Neural progenitor cell (in vitro differentiated cells): ENCODE measurements around the gene SPIRE1. TPM values are rescaled to one million over a fixed set of nuclear protein-coding genes. Genes with fewer than 3 reads are reported as not detected.

Experiments
- DNase-seq: peaks from one replicate; pipeline ENCODE4 v3.0.0-alpha.2; 2016; ENCODE audit warnings: low spot score
- H2AFZ ChIP-seq: fragments of 200-600 bp; sonication (generic); replicated peaks from 2 replicates; pipeline ENCODE4 v1.6.1; 2016; ENCODE audit warnings: antibody characterized with exemption
- H3F3A ChIP-seq: fragments of 200-600 bp; sonication (generic); 2 replicates; pipeline ENCODE4 v1.6.1; 2016; ENCODE audit warnings: antibody characterized with exemption, low read depth
- H3K27ac ChIP-seq: fragments of 200-600 bp; sonication (generic); 2 replicates; pipeline ENCODE4 v1.5.1; 2016; ENCODE audit warnings: mild to moderate bottlenecking
- H3K27me3 ChIP-seq: fragments of 200-600 bp; sonication (generic); 2 replicates; pipeline ENCODE4 v1.6.1; 2016; ENCODE audit warnings: mild to moderate bottlenecking, moderate library complexity
- H3K36me3 ChIP-seq: fragments of 200-600 bp; sonication (generic); 2 replicates; pipeline ENCODE4 v1.5.1; 2016
- H3K4me1 ChIP-seq: fragments of 200-600 bp; sonication (generic); 2 replicates; pipeline ENCODE4 v1.6.1; 2016; ENCODE audit warnings: mixed run types
- H3K4me2 ChIP-seq: fragments of 200-600 bp; sonication (generic); 2 replicates; pipeline ENCODE4 v1.6.1; 2016
- H3K4me3 ChIP-seq: fragments of 200-600 bp; sonication (generic); 2 replicates; pipeline ENCODE4 v1.5.1; 2016
- H3K79me2 ChIP-seq: fragments of 200-600 bp; sonication (generic); 2 replicates; pipeline ENCODE4 v1.6.1; 2016; ENCODE audit warnings: low read depth
- H3K9ac ChIP-seq: fragments of 200-600 bp; sonication (generic); 2 replicates; pipeline ENCODE4 v1.6.1; 2016
- H3K9me3 ChIP-seq: fragments of 200-600 bp; sonication (generic); 2 replicates; pipeline ENCODE4 v1.5.1; 2016; ENCODE audit warnings: low read depth
- H4K20me1 ChIP-seq: fragments of 200-600 bp; sonication (generic); 2 replicates; pipeline ENCODE4 v1.6.1; 2016; ENCODE audit warnings: low read depth
- H3K27ac Mint-ChIP-seq: 3 replicates; pipeline ENCODE4 v1.8.0; 2021; ENCODE audit warnings: mixed read lengths
- H3K27me3 Mint-ChIP-seq: 2 replicates; pipeline ENCODE4 v1.8.0; 2022; ENCODE audit warnings: low read depth, mild to moderate bottlenecking, inconsistent platforms, moderate library complexity, mixed read lengths; ENCODE audit not compliant: insufficient read depth
- H3K36me3 Mint-ChIP-seq: 3 replicates; pipeline ENCODE4 v1.8.0; 2021; ENCODE audit warnings: mixed read lengths
- H3K4me1 Mint-ChIP-seq: 3 replicates; pipeline ENCODE4 v1.8.0; 2021; ENCODE audit warnings: mixed read lengths
- H3K4me3 Mint-ChIP-seq: 3 replicates; pipeline ENCODE4 v1.8.0; 2021; ENCODE audit warnings: mild to moderate bottlenecking, moderate library complexity, mixed read lengths
- H3K9me3 Mint-ChIP-seq: 3 replicates; pipeline ENCODE4 v1.8.0; 2020; ENCODE audit warnings: mixed read lengths
- CTCF ChIP-seq: fragments of 200-600 bp; sonication (generic); IDR thresholded peaks from 2 replicates; pipeline ENCODE4 v1.5.1; 2017; ENCODE audit warnings: antibody characterized with exemption, mild to moderate bottlenecking
- EZH2 ChIP-seq: fragments of 200-600 bp; sonication (generic); IDR thresholded peaks from 2 replicates; pipeline ENCODE4 v1.6.1; 2017; ENCODE audit warnings: antibody characterized with exemption, mild to moderate bottlenecking, moderate library complexity
- EZH2phosphoT487 ChIP-seq: fragments of 200-600 bp; sonication (generic); IDR thresholded peaks from 2 replicates; pipeline ENCODE4 v1.6.1; 2017; ENCODE audit warnings: antibody characterized with exemption
- total RNA-seq: library from RNA; depleted of rRNA; stranded (reverse); fragments of >200 nt; gene quantifications from 2 replicates; pipeline ENCODE4 v1.2.3, GENCODE V29; 2015; ENCODE audit warnings: low replicate concordance

SPIRE1 gene
- total RNA-seq, 1 donor from 2014 or later: 18.4 TPM

DNA sequence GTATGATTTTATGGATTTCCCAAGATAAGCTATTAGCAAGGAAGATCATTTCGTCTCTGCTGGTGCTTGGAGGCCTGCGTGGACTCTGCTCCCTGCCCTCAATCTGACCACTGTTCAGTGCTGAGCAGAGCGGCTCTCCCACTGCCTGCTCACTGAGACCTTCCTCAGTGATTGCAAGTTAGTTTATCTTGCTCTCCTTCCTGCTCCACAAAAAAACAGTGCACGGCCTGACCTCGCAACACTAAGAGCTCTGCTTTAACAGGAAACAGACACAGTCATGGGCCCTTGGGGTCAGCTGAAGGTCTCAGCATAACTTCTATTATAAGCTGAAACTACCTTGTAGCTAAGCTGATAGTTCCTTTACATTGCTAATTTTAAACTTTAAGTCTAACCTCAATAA, 197.0 kb downstream of the SPIRE1 start:
- Mint-ChIP-seq H3K27ac (no peak overlapping the region), H3K4me3 (no peak overlapping the region), H3K36me3 (peaks cover 26% of the 10 kb centered on the region), H3K4me1 (peaks cover 15% of the 10 kb centered on the region), H3K9me3 (no peaks in the 10 kb centered on the region), H3K27me3 (peaks cover 2% of the 10 kb centered on the region)
- Histone ChIP-seq H3K27ac (no peak overlapping the region), H3K9ac (no peak overlapping the region), H3F3A (peaks cover 3% of the 10 kb centered on the region), H3K9me3 (no peaks in the 10 kb centered on the region), H3K4me3 (no peak overlapping the region), H2AFZ (no peak overlapping the region), H3K4me2 (no peak overlapping the region), H3K4me1 (no peaks in the 10 kb centered on the region), H3K36me3 (no peaks in the 10 kb centered on the region), H3K79me2 (no peaks in the 10 kb centered on the region), H4K20me1 (no peaks in the 10 kb centered on the region), H3K27me3 (no peaks in the 10 kb centered on the region)
- no peak for DNase-seq
- TF ChIP-seq EZH2phosphoT487: no peak
- TF ChIP-seq CTCF: no peak
- no peak for TF ChIP-seq EZH2

DNA sequence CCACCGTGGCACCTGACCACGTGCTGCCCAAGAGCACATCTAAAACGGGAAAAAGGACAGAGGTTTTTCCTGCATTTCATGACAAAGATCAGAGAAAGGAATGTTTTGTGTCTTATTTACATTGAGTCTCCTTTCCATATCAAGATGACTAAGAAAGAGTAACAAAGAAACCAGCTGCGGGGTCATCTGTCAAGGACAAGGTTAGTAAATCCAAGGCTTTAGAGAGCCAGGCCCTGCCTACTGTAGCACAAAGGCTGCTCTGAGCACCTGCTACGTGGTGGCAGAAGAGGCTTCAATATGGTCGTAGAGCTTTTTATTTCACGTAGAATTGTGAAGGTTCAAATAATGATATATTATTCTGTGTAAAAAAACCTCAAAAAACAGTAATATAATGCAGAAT, 199.1 kb downstream of the SPIRE1 start:
- H3K9me3 Mint-ChIP-seq: peaks cover 2% of the 10 kb centered on the region
- no peak for TF ChIP-seq CTCF
- TF ChIP-seq EZH2: no peak
- TF ChIP-seq EZH2phosphoT487: no peak
- no peak overlapping the region for H3K27ac ChIP-seq
- no peaks in the 10 kb centered on the region for H3K36me3 ChIP-seq
- H3K36me3 Mint-ChIP-seq: peaks cover 32% of the 10 kb centered on the region
- no peaks in the 10 kb centered on the region for H3K27me3 ChIP-seq
- H3K4me1 ChIP-seq: no peaks in the 10 kb centered on the region
- H3K9me3 ChIP-seq: no peaks in the 10 kb centered on the region
- no peak overlapping the region for H3K4me3 Mint-ChIP-seq
- peaks cover 3% of the 10 kb centered on the region for H3F3A ChIP-seq
- H3K4me3 ChIP-seq: no peak overlapping the region
- H3K27me3 Mint-ChIP-seq: peaks cover 2% of the 10 kb centered on the region
- H3K9ac ChIP-seq: no peak overlapping the region
- H2AFZ ChIP-seq: no peak overlapping the region
- no peak for DNase-seq
- H3K79me2 ChIP-seq: no peaks in the 10 kb centered on the region
- H3K4me1 Mint-ChIP-seq: peaks cover 27% of the 10 kb centered on the region
- H4K20me1 ChIP-seq: no peaks in the 10 kb centered on the region
- H3K4me2 ChIP-seq: no peak overlapping the region
- peak overlapping the region; percentile 58 for H3K27ac Mint-ChIP-seq

GRCh38 chr18:12456441-12456840, 201.5 kb downstream of the SPIRE1 start:
- H3K36me3 Mint-ChIP-seq: peaks cover 38% of the 10 kb centered on the region
- H3K4me1 Mint-ChIP-seq: peaks cover 30% of the 10 kb centered on the region
- H4K20me1 ChIP-seq: no peaks in the 10 kb centered on the region
- no peak overlapping the region for H3K4me3 Mint-ChIP-seq
- H3K27me3 Mint-ChIP-seq: peaks cover 2% of the 10 kb centered on the region
- peaks cover 2% of the 10 kb centered on the region for H3K9me3 Mint-ChIP-seq
- no peak overlapping the region for H3K27ac Mint-ChIP-seq
- no peak overlapping the region for H3K9ac ChIP-seq
- H3K79me2 ChIP-seq: no peaks in the 10 kb centered on the region
- no peaks in the 10 kb centered on the region for H3K36me3 ChIP-seq
- H3K4me3 ChIP-seq: no peak overlapping the region
- no peak overlapping the region for H2AFZ ChIP-seq
- no peak for TF ChIP-seq CTCF
- no peak for TF ChIP-seq EZH2
- TF ChIP-seq EZH2phosphoT487: no peak
- no peaks in the 10 kb centered on the region for H3K4me1 ChIP-seq
- H3K27me3 ChIP-seq: no peaks in the 10 kb centered on the region
- H3K4me2 ChIP-seq: no peak overlapping the region
- peaks cover 3% of the 10 kb centered on the region for H3F3A ChIP-seq
- no peak overlapping the region for H3K27ac ChIP-seq
- H3K9me3 ChIP-seq: no peaks in the 10 kb centered on the region
- DNase-seq: no peak

- no peaks in the 10 kb centered on the region for H3K79me2 ChIP-seq
- H3K27ac ChIP-seq: no peak overlapping the region
- H3K4me3 ChIP-seq: no peak overlapping the region
- TF ChIP-seq CTCF (no peak), EZH2phosphoT487 (no peak), EZH2 (no peak)
- no peaks in the 10 kb centered on the region for H3K4me1 ChIP-seq
- no peak for DNase-seq
- no peak overlapping the region for H2AFZ ChIP-seq
- Mint-ChIP-seq H3K27me3 (peaks cover 2% of the 10 kb centered on the region), H3K4me3 (no peak overlapping the region), H3K27ac (peak overlapping the region; percentile 90), H3K4me1 (peaks cover 33% of the 10 kb centered on the region), H3K36me3 (peaks cover 43% of the 10 kb centered on the region), H3K9me3 (peaks cover 2% of the 10 kb centered on the region)
- no peak overlapping the region for H3K9ac ChIP-seq
- H3K36me3 ChIP-seq: no peaks in the 10 kb centered on the region
- no peak overlapping the region for H3K4me2 ChIP-seq
- H3K9me3 ChIP-seq: no peaks in the 10 kb centered on the region
- H3F3A ChIP-seq: no peaks in the 10 kb centered on the region
- no peaks in the 10 kb centered on the region for H3K27me3 ChIP-seq
- H4K20me1 ChIP-seq: no peaks in the 10 kb centered on the region
These were observed 202.4 kb downstream of the SPIRE1 start for GRCh38 chr18:12455496-12455895.
